Activated T-cell treated with anti-CD3 and anti-CD28 coated beads, Interleukin-2, amount 50 U/mL, for 4 hours (primary cell): ENCODE data around the gene C4orf54. TPM values are rescaled to one million over a fixed set of nuclear protein-coding genes. Genes with fewer than 3 reads are reported as not detected.

Experiments
- ATAC-seq, 2 donors: fragments of 200-7000 bp; cut with Tn5 transposase; one replicate each; pipeline ENCODE4 v1.10.0; 2021
- DNase-seq: peaks from one replicate; pipeline ENCODE4 v3.0.0-alpha.2; 2020
- H3K27me3 Mint-ChIP-seq: one replicate; pipeline ENCODE4 v1.8.0; 2021; ENCODE audit warnings: low read depth, mixed read lengths
- H3K36me3 Mint-ChIP-seq: one replicate; pipeline ENCODE4 v1.8.0; 2022; ENCODE audit warnings: mixed read lengths; ENCODE audit not compliant: insufficient read depth
- H3K4me1 Mint-ChIP-seq: one replicate; pipeline ENCODE4 v1.8.0; 2021; ENCODE audit warnings: low read depth, mixed read lengths
- H3K4me3 Mint-ChIP-seq: one replicate; pipeline ENCODE4 v1.8.0; 2021; ENCODE audit warnings: mild to moderate bottlenecking, moderate library complexity, mixed read lengths
- H3K9me3 Mint-ChIP-seq: one replicate; pipeline ENCODE4 v1.8.0; 2021; ENCODE audit warnings: mixed read lengths
- total RNA-seq, 3 donors: library from RNA; stranded (reverse); gene quantifications; one replicate each; pipeline ENCODE4 v1.2.1, GENCODE V29; 2021

C4orf54 gene
- total RNA-seq, 3 donors from 2014 or later, result not detected

GRCh38 chr4:99645638-99646037, 12.0 kb downstream of the C4orf54 start:
- Mint-ChIP-seq H3K4me3 (no peak overlapping the region), H3K27me3 (peaks cover under 1% of the 10 kb centered on the region), H3K36me3 (no peaks in the 10 kb centered on the region), H3K4me1 (no peaks in the 10 kb centered on the region), H3K9me3 (no peaks in the 10 kb centered on the region)
- DNase-seq (no peak), ATAC-seq (no peak)

- peaks cover 3% of the 10 kb centered on the region for H3K27me3 Mint-ChIP-seq
- H3K4me1 Mint-ChIP-seq, result no peaks in the 10 kb centered on the region
- ATAC-seq, result no peak
Measured at GRCh38 chr4:99645036-99645435, 12.6 kb downstream of the C4orf54 start.

DNA sequence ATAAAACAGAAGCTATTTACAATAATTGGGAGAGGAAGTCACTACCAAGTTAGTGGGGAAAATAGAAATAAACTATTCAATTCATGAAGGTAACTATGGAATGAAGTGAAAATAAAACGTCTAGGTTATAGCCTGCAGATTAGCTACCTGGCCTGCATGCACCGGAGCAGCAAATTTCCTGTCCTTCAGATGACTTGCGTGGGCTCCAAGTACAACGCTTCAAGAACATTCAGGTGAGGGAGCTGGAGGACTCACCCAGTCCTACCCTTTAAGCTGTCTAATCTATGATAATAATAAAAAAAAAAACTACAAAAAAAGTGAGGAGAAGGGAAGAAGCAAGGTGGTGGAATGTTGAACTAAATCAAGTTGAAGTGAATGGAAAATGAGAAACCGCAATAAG, 13.2 kb downstream of the C4orf54 start:
- Mint-ChIP-seq H3K36me3 (no peaks in the 10 kb centered on the region), H3K4me1 (no peaks in the 10 kb centered on the region), H3K27me3 (peaks cover 3% of the 10 kb centered on the region), H3K4me3 (no peak overlapping the region), H3K9me3 (no peaks in the 10 kb centered on the region)
- no peak for DNase-seq
- no peak for ATAC-seq

More at GRCh38 chr4:99645036-99645435, 12.6 kb downstream of the C4orf54 start:
- Mint-ChIP-seq H3K9me3 (no peaks in the 10 kb centered on the region), H3K4me3 (no peak overlapping the region), H3K36me3 (no peaks in the 10 kb centered on the region)
- no peak for DNase-seq

DNA sequence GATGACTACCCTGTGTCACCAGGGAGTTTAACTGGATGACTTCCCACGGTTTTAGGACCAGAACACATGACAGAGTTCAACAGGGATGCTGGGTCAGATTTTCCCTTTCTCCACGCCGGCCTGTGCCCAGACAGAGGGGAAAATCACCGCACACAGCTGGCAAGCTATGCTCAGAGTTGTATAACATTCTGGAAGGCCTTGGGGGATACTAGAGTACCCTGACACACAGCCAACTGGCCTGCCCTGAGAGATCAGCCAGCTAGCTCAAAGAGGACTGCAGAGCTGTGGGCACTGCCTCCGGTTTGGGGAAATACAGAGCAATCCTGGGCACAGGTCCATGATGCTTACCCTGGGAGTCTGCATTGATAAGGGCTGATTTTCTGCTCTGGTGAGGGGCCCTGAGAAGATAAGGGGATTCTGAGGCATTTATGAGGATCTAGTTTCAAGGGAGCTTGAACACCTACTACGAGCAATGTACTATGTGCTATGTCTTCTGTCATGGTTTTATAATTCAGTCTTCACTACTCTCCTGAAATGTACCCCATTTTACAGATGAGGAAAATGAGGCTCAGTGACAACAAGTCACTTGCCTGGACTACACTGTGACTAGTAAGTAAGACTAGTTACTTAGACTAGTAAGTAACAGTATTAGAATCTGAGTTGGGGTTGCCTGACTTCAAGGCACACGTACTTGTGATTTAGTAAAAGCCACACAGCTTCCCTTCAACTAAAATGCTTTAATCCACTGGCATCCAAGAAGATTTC, 14.7 kb downstream of the C4orf54 start:
- Mint-ChIP-seq H3K4me1 (no peaks in the 10 kb centered on the region), H3K27me3 (peaks cover 3% of the 10 kb centered on the region), H3K36me3 (no peaks in the 10 kb centered on the region), H3K4me3 (no peak overlapping the region), H3K9me3 (no peaks in the 10 kb centered on the region)
- ATAC-seq, result no peak
- no peak for DNase-seq

GRCh38 chr4:99640676-99641075, 17.0 kb downstream of the C4orf54 start:
- H3K4me1 Mint-ChIP-seq, result no peaks in the 10 kb centered on the region
- H3K4me3 Mint-ChIP-seq, result no peak overlapping the region
- H3K36me3 Mint-ChIP-seq, result no peaks in the 10 kb centered on the region
- ATAC-seq, result no peak
- peaks cover 8% of the 10 kb centered on the region for H3K27me3 Mint-ChIP-seq
- no peak for DNase-seq
- no peaks in the 10 kb centered on the region for H3K9me3 Mint-ChIP-seq

GRCh38 chr4:99637174-99637573, 20.5 kb downstream of the C4orf54 start:
- ATAC-seq (no peak), DNase-seq (no peak)
- Mint-ChIP-seq H3K4me1 (no peaks in the 10 kb centered on the region), H3K4me3 (no peak overlapping the region), H3K27me3 (peaks cover 8% of the 10 kb centered on the region), H3K36me3 (no peaks in the 10 kb centered on the region), H3K9me3 (no peaks in the 10 kb centered on the region)

- no peak for DNase-seq
- Mint-ChIP-seq H3K27me3 (peaks cover 8% of the 10 kb centered on the region), H3K4me1 (no peaks in the 10 kb centered on the region), H3K4me3 (no peak overlapping the region), H3K9me3 (no peaks in the 10 kb centered on the region), H3K36me3 (no peaks in the 10 kb centered on the region)
- ATAC-seq, result no peak
Measured at GRCh38 chr4:99636422-99636821, 21.2 kb downstream of the C4orf54 start.

DNA sequence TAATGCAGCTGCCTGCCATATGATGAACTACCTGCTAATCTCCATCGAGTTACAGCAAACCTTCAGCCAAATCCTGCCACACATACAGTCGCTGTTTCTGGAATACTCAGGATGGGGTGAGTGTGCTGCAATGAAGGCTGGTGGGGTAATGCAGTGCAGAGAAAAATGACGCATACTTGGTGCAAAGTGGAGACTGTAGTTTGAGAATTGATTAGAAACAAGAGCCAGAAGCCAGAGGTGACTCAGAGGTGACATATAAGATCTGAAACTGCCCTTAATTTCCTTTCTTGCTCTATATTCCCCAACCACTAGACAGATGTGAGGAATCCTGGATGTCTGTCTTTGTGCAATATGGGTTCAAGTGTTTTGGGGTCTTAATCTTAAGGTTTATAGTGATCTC, 22.0 kb downstream of the C4orf54 start:
- H3K36me3 Mint-ChIP-seq, result no peaks in the 10 kb centered on the region
- ATAC-seq, result no peak
- no peaks in the 10 kb centered on the region for H3K4me1 Mint-ChIP-seq
- H3K4me3 Mint-ChIP-seq, result no peak overlapping the region
- peaks cover 7% of the 10 kb centered on the region for H3K27me3 Mint-ChIP-seq
- H3K9me3 Mint-ChIP-seq, result no peaks in the 10 kb centered on the region
- DNase-seq, result no peak

DNA sequence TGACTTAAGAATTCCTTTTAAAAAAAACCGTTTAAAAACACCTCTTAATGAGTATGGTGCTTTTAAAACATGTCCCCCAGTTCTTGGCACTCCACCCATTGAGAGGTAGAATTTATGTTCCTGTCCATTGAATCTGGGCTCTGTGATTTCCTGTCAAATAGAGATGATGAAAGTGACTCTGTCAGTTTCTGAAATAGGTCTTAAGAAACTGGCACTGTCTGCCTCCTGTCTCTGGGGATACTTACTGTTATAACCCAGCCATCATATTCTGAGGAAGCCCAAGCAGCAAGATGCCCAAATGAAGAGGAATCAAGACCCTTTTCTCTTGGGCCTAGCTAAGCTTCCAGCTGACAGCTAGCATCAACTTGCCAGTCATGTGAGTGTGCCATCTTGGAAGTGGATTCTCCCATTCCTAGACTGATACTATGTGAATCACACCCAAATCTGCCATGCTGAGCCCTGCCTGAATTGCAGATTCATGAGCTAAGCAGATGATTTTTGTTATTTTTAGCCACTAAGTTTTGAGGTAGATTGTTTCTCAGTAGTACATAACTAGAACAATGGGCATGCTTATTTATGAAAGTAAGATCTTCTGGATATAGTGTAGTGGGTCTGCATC, 22.8 kb downstream of the C4orf54 start:
- Mint-ChIP-seq H3K9me3 (no peaks in the 10 kb centered on the region), H3K4me1 (peaks cover 4% of the 10 kb centered on the region), H3K36me3 (no peaks in the 10 kb centered on the region), H3K27me3 (peaks cover 5% of the 10 kb centered on the region), H3K4me3 (no peak overlapping the region)
- ATAC-seq, result no peak
- DNase-seq, result no peak

GRCh38 chr4:99633772-99634171, 23.9 kb downstream of the C4orf54 start:
- DNase-seq (no peak), ATAC-seq (no peak)
- peaks cover 5% of the 10 kb centered on the region for H3K27me3 Mint-ChIP-seq
- H3K4me1 Mint-ChIP-seq, result peaks cover 4% of the 10 kb centered on the region
- no peaks in the 10 kb centered on the region for H3K9me3 Mint-ChIP-seq
- no peaks in the 10 kb centered on the region for H3K36me3 Mint-ChIP-seq
- H3K4me3 Mint-ChIP-seq, result no peak overlapping the region

- Mint-ChIP-seq H3K36me3 (no peaks in the 10 kb centered on the region), H3K4me1 (peaks cover 4% of the 10 kb centered on the region), H3K4me3 (no peak overlapping the region), H3K9me3 (no peaks in the 10 kb centered on the region), H3K27me3 (no peaks in the 10 kb centered on the region)
- no peak for DNase-seq
- no peak for ATAC-seq
Measured at GRCh38 chr4:99630857-99631360, 26.7 kb downstream of the C4orf54 start.

- DNase-seq, result no peak
- ATAC-seq, result no peak
- H3K9me3 Mint-ChIP-seq, result no peaks in the 10 kb centered on the region
- no peaks in the 10 kb centered on the region for H3K27me3 Mint-ChIP-seq
- H3K36me3 Mint-ChIP-seq, result no peaks in the 10 kb centered on the region
- H3K4me1 Mint-ChIP-seq, result peaks cover 4% of the 10 kb centered on the region
- no peak overlapping the region for H3K4me3 Mint-ChIP-seq
Measured at GRCh38 chr4:99629962-99630554, 27.6 kb downstream of the C4orf54 start.

- no peak for ATAC-seq
- no peaks in the 10 kb centered on the region for H3K27me3 Mint-ChIP-seq
- H3K9me3 Mint-ChIP-seq, result no peaks in the 10 kb centered on the region
- no peak for DNase-seq
- peaks cover 4% of the 10 kb centered on the region for H3K4me1 Mint-ChIP-seq
- no peak overlapping the region for H3K4me3 Mint-ChIP-seq
- H3K36me3 Mint-ChIP-seq, result no peaks in the 10 kb centered on the region
Measured at GRCh38 chr4:99628040-99628439, 29.6 kb downstream of the C4orf54 start.

- ATAC-seq, result no peak
- Mint-ChIP-seq H3K4me1 (peaks cover 4% of the 10 kb centered on the region), H3K27me3 (no peaks in the 10 kb centered on the region), H3K9me3 (no peaks in the 10 kb centered on the region), H3K4me3 (no peak overlapping the region), H3K36me3 (no peaks in the 10 kb centered on the region)
- DNase-seq, result no peak
Measured at GRCh38 chr4:99625369-99625768, 32.3 kb downstream of the C4orf54 start.
